DMS79 treated with DMSO at 0.1 percent for 48 hours (cell line): ENCODE measurements around the gene SMARCC1.
"Not testable (repeated sequence)": the region's sequence is repeated elsewhere in the genome, so short reads cannot be mapped to it uniquely, and the experiment has no call there.

Source experiments
- DNase-seq: peaks from one replicate; lab custom pipeline; 2025; lab: John Stamatoyannopoulos, UW

SMARCC1 gene

DNA sequence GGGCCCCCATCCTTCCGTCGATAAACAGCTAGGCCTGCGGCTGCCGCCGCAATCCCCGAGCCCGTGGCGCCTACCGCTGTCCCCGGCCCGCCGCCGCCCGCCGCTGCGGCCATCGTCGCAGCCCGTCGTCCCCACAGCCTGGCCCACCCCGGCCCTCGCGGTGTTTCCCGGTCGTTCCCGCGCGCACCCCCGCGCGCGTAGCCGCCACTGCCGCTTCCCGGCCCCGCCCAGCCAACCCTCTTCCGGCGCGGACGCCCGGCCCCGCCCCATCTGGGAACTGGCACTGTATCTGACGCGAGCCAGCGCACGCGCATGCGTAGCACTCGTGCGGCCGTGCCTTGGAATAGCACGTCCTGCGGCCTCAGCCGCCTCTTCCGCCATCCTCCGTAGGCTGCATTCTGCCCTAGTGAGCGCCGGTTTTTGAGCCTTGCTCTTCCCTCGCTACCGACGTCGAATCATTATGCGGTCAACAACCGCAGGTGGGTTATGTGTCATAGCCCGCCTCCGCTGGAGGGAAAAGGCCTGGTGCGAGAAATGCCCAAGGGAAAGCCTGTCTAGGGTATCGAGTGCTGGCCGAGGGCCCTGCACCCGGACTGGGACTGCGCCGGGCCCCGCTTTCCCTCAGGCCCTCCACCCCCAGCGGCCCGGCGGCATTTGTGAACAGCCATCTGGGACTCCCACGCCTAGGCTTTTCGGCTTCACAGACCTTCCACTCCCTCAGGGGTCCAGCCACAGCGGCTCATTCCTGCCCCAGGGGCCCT, at the start of gene SMARCC1:
Gene SMARCC1 (minus strand): TSS at position 209 of the 761 bp plus-strand sequence. CDS start 96 bp downstream, at position 113.
- peak; percentile 77 for DNase-seq

- not testable (repeated sequence) for DNase-seq
Observed at GRCh38 chr3:47829482-47829881, 47.8 kb upstream of the SMARCC1 start.

DNA sequence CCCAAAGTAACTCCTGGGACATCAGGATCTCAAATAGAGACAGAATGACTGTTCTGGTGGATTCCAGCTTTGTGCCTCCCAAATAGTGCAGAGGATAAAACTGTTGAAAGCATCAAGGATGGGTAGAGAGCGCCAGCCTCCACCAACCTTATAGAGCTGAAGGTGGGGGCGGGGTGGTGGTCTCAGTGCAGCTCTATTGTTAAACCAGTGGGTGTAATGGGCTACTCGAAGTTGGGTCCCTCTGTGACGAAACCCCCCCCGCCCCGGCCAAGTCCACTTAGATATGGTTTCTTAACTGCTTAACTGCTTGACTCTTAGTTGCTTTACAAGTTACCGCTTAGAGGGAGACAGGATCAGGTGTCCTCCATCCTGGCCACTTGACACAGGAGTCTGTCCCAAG, 43.9 kb upstream of the SMARCC1 start:
- no peak for DNase-seq

GRCh38 chr3:47824541-47825473, 43.1 kb upstream of the SMARCC1 start:
- peak; percentile 54 for DNase-seq

- no peak for DNase-seq
Observed at GRCh38 chr3:47817609-47818008, 35.9 kb upstream of the SMARCC1 start.

- DNase-seq: no peak
Observed at GRCh38 chr3:47813551-47814177, 32.0 kb upstream of the SMARCC1 start.

DNA sequence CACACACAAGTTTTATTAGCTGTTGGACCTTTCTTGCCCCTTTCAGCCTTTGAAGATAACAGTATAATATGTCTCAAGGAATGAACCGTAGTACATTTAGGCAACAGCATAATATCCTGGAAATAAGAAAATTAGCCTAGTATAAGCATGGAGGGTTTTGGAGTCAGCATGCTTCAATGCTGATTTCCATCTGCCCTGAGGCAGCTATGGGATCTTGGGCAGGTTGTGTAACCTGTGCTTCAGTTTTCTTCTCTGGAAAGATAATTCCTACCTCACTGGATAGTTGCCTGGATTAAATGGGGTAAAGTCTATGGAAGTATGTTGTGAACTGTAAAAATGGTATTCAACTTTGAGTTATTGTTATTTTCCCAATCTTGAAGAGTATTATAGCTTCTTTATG, 22.9 kb upstream of the SMARCC1 start:
- no peak for DNase-seq

DNA sequence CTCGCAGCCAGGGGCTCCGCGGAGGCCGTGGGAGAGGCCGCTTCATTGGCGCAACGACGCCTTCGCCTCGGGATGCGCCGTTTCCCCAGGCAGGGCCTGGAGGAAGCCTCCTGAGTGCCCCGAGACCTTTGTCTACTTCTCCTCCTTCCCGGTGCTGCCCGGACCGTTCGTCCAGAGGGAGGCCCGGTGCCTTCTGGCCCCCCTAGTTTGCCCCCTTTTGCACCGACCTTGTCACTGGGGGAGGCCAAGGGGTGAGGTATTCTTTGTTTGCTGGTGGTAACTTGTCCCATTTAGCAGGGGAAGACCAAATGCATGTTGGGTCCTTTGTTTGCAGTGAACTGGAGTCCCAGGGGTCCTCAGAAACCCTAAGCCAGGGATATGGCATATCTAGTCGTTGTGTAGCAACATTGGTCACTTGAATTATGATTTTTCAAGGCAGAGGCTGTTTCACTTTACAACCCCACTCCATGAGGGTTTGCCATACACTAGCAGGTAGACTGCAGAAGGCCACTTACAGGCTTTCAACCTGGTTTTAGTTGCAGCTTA, 21.9 kb upstream of the SMARCC1 start:
- peak; percentile 23 for DNase-seq

DNA sequence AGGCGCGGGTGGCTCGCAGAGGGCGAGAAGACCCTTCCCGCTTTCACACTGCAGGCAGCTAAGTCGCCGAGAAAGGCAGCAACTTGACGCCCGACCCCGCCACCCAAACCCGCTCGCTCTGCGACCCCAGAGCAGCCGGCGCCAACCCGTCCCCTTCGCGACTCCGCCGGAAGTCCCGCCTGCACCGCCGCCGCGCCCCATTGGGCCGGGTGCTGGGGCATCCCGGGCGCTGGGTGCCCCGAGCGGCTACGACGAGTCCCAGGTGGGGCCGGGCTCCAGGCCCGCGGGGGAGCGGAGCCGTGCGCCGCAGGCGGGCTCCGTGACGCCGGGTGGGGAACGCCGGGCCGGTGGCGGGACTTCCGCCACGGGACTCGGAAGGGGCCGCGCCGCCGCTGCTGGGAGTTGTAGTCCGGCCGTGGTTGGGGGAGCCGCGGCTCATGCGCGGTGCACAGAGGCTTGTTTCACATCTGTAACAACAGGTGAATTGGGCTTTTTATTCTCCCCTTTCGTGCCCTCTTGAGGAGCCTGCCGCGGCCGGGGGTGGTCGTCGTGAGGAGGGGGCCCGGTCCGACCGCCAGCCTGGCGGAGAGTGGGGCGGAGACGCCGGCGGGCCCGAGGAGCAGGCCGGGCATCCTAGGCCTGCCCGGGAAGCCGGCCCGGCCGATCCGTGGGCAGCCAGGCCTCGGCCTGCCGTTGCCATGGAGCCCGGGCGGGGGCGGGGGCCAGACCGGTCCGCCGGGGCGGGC, 21.2 kb upstream of the SMARCC1 start, which contains the start of gene DHX30:
Gene DHX30 (plus strand): TSS at position 405 of the 746 bp plus-strand sequence. CDS start 7,546 bp downstream, outside the sequence.
- peak; percentile 56 for DNase-seq

- no peak for DNase-seq
Observed at GRCh38 chr3:47799733-47800132, 18.0 kb upstream of the SMARCC1 start.

DNA sequence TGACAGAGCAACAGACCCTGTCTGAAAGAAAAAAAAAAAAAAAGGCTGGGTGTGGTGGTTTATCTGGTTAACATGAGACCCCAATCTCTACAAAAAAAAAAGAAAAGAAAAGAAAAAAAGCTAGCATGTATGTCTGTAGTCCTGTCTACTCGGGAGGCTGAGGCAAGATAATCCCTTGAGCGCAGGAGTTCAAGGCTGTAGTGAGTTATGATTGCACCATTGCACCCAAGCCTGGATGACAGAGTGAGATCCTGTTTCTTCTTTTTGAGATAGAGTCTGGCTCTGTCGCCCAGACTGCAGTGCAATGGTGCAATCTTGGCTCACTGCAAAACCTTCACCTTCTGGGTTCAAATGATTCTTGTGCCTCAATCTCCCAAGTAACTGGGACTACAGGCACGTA, 12.9 kb upstream of the SMARCC1 start:
- no peak for DNase-seq

DNA sequence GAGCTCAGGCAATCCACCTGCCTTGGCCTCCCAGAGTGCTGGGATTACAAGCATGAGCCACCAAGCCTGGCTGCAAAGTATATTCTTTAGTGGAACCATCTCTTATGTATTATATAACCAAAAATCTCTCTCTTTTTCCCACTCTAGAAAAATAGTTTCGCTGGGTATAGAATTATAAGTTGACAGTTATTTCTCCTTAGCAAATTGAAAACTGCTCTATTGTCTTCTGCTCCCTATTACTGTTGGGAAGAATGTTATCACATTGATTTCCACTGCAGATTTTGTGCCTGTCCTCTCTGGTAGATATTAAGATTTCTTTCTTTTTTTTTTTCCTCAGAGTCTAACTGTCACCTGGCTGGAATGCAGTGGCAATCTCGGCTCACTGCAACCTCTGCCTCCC, 11.0 kb upstream of the SMARCC1 start:
- no peak for DNase-seq

- peak; percentile 10 for DNase-seq
Observed at GRCh38 chr3:47791193-47791855, 9.6 kb upstream of the SMARCC1 start.

GRCh38 chr3:47783673-47784072, 2.0 kb upstream of the SMARCC1 start:
- no peak for DNase-seq

GRCh38 chr3:47782446-47783308, 984 bp upstream of the SMARCC1 start:
- DNase-seq: peak; percentile 0

GRCh38 chr3:47780741-47781684, 680 bp downstream of the SMARCC1 start:
- DNase-seq: peak; percentile 47

DNA sequence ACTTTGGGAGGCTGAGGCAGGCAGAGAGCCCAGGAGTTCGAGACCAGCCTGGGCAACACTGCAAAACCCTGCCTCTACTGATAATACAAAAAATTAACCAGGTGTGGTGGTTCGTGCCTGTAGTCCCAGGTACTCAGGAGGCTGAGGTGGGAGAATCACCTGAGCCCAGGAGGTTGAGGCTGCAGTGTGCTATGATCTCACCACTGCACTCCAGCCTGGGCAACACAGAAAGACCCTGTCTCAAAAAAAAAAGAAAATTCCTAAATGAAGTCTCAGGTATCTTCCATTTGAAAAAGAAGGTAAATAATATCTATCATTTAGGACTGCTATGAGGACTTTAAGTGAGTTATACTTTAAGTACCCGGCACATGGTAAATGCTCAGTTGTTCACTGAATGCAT, 2.9 kb downstream of the SMARCC1 start:
- no peak for DNase-seq

DNA sequence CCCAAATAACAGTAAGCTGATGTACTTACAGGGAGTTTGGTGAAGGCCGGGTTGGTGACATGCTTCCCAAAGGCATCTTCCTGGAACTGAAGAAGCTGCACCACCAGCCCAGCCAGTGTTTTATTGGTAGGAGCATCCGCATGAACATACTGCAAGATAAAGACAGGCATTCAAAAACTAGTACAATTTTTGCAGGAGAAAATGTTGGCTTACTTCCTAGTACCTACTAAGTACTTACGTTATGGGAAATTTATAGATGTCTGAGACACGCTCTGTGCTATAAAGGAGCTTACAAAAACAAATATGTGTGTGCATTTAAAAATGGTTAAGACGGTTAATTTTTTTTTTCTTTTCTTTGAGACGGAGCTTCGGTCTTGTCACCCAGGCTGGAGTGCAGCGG, 8.9 kb downstream of the SMARCC1 start:
- no peak for DNase-seq

GRCh38 chr3:47772047-47772446, 9.6 kb downstream of the SMARCC1 start:
- no peak for DNase-seq
